K562 treated with DMSO at 1 percent for 4 hours (cell line): ENCODE measurements around the gene TXN. TPM values are rescaled to one million over a fixed set of nuclear protein-coding genes. Genes with fewer than 3 reads are reported as not detected.

ENCODE experiments used
- total RNA-seq: library from RNA; unstranded; fragments of 300-600 nt; gene quantifications from 2 replicates; pipeline ENCODE4 v1.2.3, GENCODE V29; 2022; ENCODE audit not compliant: insufficient read depth

TXN gene
- 185 and 209 TPM in 2 replicates for total RNA-seq

DNA sequence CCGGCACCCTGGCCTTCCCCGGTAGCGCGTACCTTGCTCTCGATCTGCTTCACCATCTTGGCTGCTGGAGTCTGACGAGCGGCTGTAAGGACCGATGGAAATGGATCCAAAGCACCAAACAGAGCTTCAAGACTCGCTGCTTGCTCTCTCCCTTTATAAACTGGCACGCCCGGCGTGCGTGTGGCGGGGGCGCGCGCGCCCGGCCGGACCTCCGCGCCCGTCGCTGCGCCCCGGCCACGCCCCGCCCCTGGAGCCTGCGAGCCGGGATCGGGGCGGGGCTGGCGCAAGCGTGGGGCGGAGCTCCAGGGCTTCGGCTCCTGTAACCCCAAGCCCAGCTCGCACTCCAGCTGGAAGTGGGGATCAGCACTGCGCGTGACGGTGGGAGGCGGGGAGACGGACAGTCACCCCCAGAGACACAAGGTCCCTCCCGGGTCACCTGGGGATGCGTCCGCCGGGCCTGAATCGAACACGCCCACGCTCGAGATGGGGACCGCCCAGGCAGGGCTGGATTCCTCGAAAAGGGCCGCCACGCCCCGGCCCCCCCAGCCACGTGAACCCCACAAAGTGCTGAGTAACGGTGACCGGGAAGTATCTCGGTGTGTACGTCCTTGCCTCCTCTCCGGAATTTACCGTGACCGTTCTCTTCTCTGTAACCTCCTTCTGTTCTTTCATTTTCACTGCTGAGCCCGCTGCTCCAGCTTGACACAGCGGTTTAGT is at the start of gene TXN:
Gene TXN, minus strand, starts transcription at position 128 of the 717 bp plus-strand sequence. Its CDS starts 72 bp downstream, at position 56.

DNA sequence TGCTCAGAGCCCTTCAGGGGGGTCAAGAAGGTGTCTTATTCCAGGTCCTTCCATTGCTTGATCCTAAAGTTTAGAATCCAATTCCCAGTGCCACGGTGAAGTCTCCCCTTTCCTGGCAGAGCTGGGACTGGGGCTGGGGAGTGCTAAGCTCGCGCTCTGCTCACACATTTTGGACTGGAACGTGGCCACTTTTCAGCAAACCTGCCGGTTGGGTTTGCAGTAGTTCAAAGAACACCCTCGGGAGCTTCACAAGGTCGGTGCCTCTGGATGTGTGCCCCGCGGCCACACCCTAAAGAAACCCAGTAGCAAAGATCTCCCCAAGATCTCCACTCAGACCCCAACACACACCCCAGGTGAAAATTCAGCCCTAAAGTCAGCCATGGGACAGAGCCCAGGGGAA is 48.3 kb downstream of the TXN start, which contains the start of gene C9orf152:
Gene C9orf152, minus strand, starts transcription at position 129 of the 400 bp plus-strand sequence. CDS start 580 bp downstream, outside the sequence.

Other genes starting within 250 kb of the TXN start
- gene C9orf152, start 48.3 kb downstream of the TXN start, total RNA-seq = not detected in 2 replicates
- gene TXNDC8, start 81.4 kb upstream of the TXN start, total RNA-seq = not detected in 2 replicates